GM18858 (cell line): ENCODE measurements around the gene ESYT3.
"Not testable (repeated sequence)": the region's sequence is repeated elsewhere in the genome, so short reads cannot be mapped to it uniquely, and the experiment has no call there.

Experiments
- ATAC-seq: cut with Tn5 transposase; IDR thresholded peaks from one replicate; pipeline ENCODE4 v1.9.1; 2021; ENCODE audit not compliant: unreplicated experiment

ESYT3 gene

GRCh38 chr3:138491971-138492370 lies 57.6 kb downstream of the ESYT3 start:
- ATAC-seq, result no peak

GRCh38 chr3:138492980-138493675 lies 58.7 kb downstream of the ESYT3 start:
- no peak for ATAC-seq

GRCh38 chr3:138493804-138494606 lies 59.6 kb downstream of the ESYT3 start:
- no peak for ATAC-seq

GRCh38 chr3:138494607-138494929 lies 60.2 kb downstream of the ESYT3 start:
- ATAC-seq, result no peak

GRCh38 chr3:138495638-138496037 lies 61.2 kb downstream of the ESYT3 start:
- not testable (repeated sequence) for ATAC-seq

GRCh38 chr3:138496436-138496835 lies 62.0 kb downstream of the ESYT3 start:
- ATAC-seq, result no peak

- ATAC-seq, result no peak
Measured at GRCh38 chr3:138497021-138497420, 62.6 kb downstream of the ESYT3 start.

GRCh38 chr3:138497851-138498250 lies 63.4 kb downstream of the ESYT3 start:
- no peak for ATAC-seq

- no peak for ATAC-seq
Measured at GRCh38 chr3:138498991-138499390, 64.6 kb downstream of the ESYT3 start.

- ATAC-seq, result no peak
Measured at GRCh38 chr3:138507524-138507923, 73.1 kb downstream of the ESYT3 start.

- no peak for ATAC-seq
Measured at GRCh38 chr3:138509586-138509985, 75.2 kb downstream of the ESYT3 start.

- ATAC-seq, result no peak
Measured at GRCh38 chr3:138511945-138512344, 77.5 kb downstream of the ESYT3 start.

- ATAC-seq, result peak; percentile 76
Measured at GRCh38 chr3:138513090-138513843, 78.9 kb downstream of the ESYT3 start.

- not testable (repeated sequence) for ATAC-seq
Measured at GRCh38 chr3:138521445-138521844, 87.0 kb downstream of the ESYT3 start.
